Fibroblast of lung (primary cell): Measurements from ENCODE around the gene PGLYRP1.

Experiments used
- EZH2 ChIP-seq: IDR thresholded peaks from 2 replicates; pipeline ENCODE4 v1.5.1; 2012; ENCODE audit warnings: low read length, control low read depth, mild to moderate bottlenecking; ENCODE audit errors: missing control alignments
- TF ChIP-seq, protein P1 (sequence below), 2 donors: IDR thresholded peaks in 1 of 2; conservative IDR thresholded peaks in 1 of 2; 1 replicate in 1 of 2; 2 replicates in 1 of 2; pipeline ENCODE4 v1.5.1; 2011 to 2012; ENCODE audit warnings: low read length in 2 of 2, control low read depth in 1 of 2, inconsistent platforms in 1 of 2, low read depth in 1 of 2, mild to moderate bottlenecking in 1 of 2

- TF ChIP-seq, protein P1, sequence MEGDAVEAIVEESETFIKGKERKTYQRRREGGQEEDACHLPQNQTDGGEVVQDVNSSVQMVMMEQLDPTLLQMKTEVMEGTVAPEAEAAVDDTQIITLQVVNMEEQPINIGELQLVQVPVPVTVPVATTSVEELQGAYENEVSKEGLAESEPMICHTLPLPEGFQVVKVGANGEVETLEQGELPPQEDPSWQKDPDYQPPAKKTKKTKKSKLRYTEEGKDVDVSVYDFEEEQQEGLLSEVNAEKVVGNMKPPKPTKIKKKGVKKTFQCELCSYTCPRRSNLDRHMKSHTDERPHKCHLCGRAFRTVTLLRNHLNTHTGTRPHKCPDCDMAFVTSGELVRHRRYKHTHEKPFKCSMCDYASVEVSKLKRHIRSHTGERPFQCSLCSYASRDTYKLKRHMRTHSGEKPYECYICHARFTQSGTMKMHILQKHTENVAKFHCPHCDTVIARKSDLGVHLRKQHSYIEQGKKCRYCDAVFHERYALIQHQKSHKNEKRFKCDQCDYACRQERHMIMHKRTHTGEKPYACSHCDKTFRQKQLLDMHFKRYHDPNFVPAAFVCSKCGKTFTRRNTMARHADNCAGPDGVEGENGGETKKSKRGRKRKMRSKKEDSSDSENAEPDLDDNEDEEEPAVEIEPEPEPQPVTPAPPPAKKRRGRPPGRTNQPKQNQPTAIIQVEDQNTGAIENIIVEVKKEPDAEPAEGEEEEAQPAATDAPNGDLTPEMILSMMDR (conservative IDR thresholded peaks at IDR 0.05 in 1 of 2, IDR thresholded peaks at IDR 0.05 in 1 of 2; ENCODE audit: low read depth in 1 of 2, low read length in 2 of 2) = no peak
- no peak for TF ChIP-seq EZH2
These were observed 27.0 kb downstream of the PGLYRP1 start for GRCh38 chr19:45995715-45996385.
